ENCODE results near the gene SIAH3. TPM values are rescaled to one million over a fixed set of nuclear protein-coding genes. Genes with fewer than 3 reads are reported as not detected.

SIAH3 gene
- total and polyA plus RNA-seq, 9 of the 15 experiments (the other 6 are each of a cell fraction or from before 2014, with no cell fraction given), result not detected

GRCh38 chr13:45808925-45809324 lies 42.6 kb downstream of the SIAH3 start (continued):
- no peak for TF ChIP-seq HNRNPLL (IDR thresholded peaks at IDR 0.05; ENCODE audit: low read depth, low read length, poor library complexity, severe bottlenecking)
- TF ChIP-seq ZNF436 (CRISPR knock-in tag; IDR thresholded peaks at IDR 0.05), result no peak
- TF ChIP-seq E4F1 (CRISPR knock-in tag; IDR thresholded peaks at IDR 0.05; ENCODE audit: borderline replicate concordance), result no peak
- no peak for TF ChIP-seq HLTF (IDR thresholded peaks at IDR 0.05)

GRCh38 chr13:45807520-45808099 lies 43.9 kb downstream of the SIAH3 start:
- in situ Hi-C loops (cut with MboI), result no loop called here
- no peak overlapping the region for H2AFZ ChIP-seq (ENCODE audit: low read depth, low read length)
- no TSS peak for BruUV-seq (replicated peaks)
- H3K27me3 ChIP-seq (ENCODE audit: control insufficient read depth in 2 of 2, insufficient read depth in 2 of 2, low read length in 2 of 2), result peaks cover 0 to 8% of the 10 kb centered on the region in 2 experiments; a peak in 2 of 5 replicates
- FAIRE-seq (no peak), ATAC-seq (peak; percentile 80), DNase-seq (ENCODE audit: extremely low read depth in 1 of 4, low spot score in 3 of 4) (peak; percentile 15 to 44 (median 28))
- no peaks in the 10 kb centered on the region for H3K9me3 ChIP-seq (replicated peaks; ENCODE audit: control insufficient read depth, insufficient read depth, low read depth, low read length)
- H3K9me1 ChIP-seq (ENCODE audit: control insufficient read depth, insufficient read depth, low read length), result no peaks in the 10 kb centered on the region
- H3K4me3 ChIP-seq, result no peak overlapping the region
- WGBS (ENCODE audit: insufficient coverage, low coverage, missing lambda C conversion rate), result 4% methylated on average over 3 of the region's 3 CpGs
- no peaks in the 10 kb centered on the region for H3K36me3 ChIP-seq (ENCODE audit: control insufficient read depth, insufficient read depth, low read length)
- no peaks in the 10 kb centered on the region for H3K79me2 ChIP-seq (ENCODE audit: control insufficient read depth, insufficient read depth, low read length)
- H4K20me1 ChIP-seq (replicated peaks; ENCODE audit: control insufficient read depth, insufficient read depth, low read length), result no peaks in the 10 kb centered on the region
- H3K4me1 ChIP-seq (replicated peaks in 1 of 2; ENCODE audit: control insufficient read depth in 2 of 2, insufficient read depth in 2 of 2, low read length in 2 of 2), result no peaks in the 10 kb centered on the region
- no peak overlapping the region for H3K9ac ChIP-seq (ENCODE audit: insufficient read depth in 1 of 2, low read depth in 2 of 2, low read length in 2 of 2)
- H3K4me2 ChIP-seq (ENCODE audit: insufficient read depth, low read length), result no peak overlapping the region
- intact Hi-C loops (cut with micrococcal nuclease), result loop anchor here (1.0 to 2.0 kb wide), 2 partner anchors 319 to 510 kb away; no protein-coding TSS in a partner anchor
- CTCF ChIA-PET (ENCODE audit: low intra/inter-chr PET ratio), result interaction anchor here (0.6 to 2.0 kb wide), 2 partner anchors 318 to 478 kb away, joined by 3 to 7 read pairs; no protein-coding TSS in a partner anchor
- POLR2A ChIA-PET, result no interaction called here
- H3K27ac ChIP-seq (ENCODE audit: extremely low read depth, low read depth, low read length), result no peak overlapping the region
- no peak for TF ChIP-seq NFRKB (IDR thresholded peaks at IDR 0.05; ENCODE audit: low read depth)
- no peak for TF ChIP-seq PRDM10 (IDR thresholded peaks at IDR 0.05; ENCODE audit: partially characterized antibody)
- peak; percentile 51; the same call in 1 of the 2 replicates for TF ChIP-seq ATF3 (IDR thresholded peaks at IDR 0.05)
- no peak for TF ChIP-seq ATF3 (CRISPR knock-in tag; conservative IDR thresholded peaks at IDR 0.05)
- no peak for TF ChIP-seq ZNF584 (CRISPR knock-in tag; IDR thresholded peaks at IDR 0.05; ENCODE audit: low read depth)
